Tibial artery (tissue), 4 donors: ENCODE results near the gene PCDHGA8.
A peak's percentile ranks its signal among the peaks of the same experiment; 100 is the strongest.
"Not testable (repeated sequence)": the region's sequence is repeated elsewhere in the genome, so short reads cannot be mapped to it uniquely, and the experiment has no call there.

Experiments used
- DNase-seq, 2 donors: peaks; one replicate each; pipeline ENCODE4 v3.0.0-alpha.2; 2019
- H3K27ac ChIP-seq, 2 donors: fragments of 200-600 bp; sonication (generic) in 1 of 2; 1 replicate in 1 of 2; 2 replicates in 1 of 2; pipeline ENCODE4 v1.5.1; 2018 to 2019; ENCODE audit warnings: mild to moderate bottlenecking in 1 of 2
- H3K27me3 ChIP-seq, 2 donors: fragments of 200-600 bp; sonication (generic) in 1 of 2; one replicate each; pipeline versions ENCODE4 v1.5.1 to v1.6.0; 2016 to 2019
- H3K36me3 ChIP-seq, 3 donors: fragments of 200-600 bp; sonication (generic) in 2 of 3; one replicate each; pipeline ENCODE4 v1.5.1; 2016 to 2019; ENCODE audit warnings: mild to moderate bottlenecking in 2 of 3
- H3K4me1 ChIP-seq, 4 donors: fragments of 200-600 bp; sonication (generic) in 2 of 4; 1 replicate in 3 of 4; 2 replicates in 1 of 4; pipeline ENCODE4 v1.5.1; 2016 to 2019
- H3K4me3 ChIP-seq, 2 donors: fragments of 200-600 bp; sonication (generic) in 1 of 2; 1 replicate in 1 of 2; 2 replicates in 1 of 2; pipeline ENCODE4 v1.5.1; 2018 to 2019; ENCODE audit warnings: mild to moderate bottlenecking in 2 of 2
- H3K9me3 ChIP-seq, 3 donors: fragments of 200-600 bp; sonication (generic) in 1 of 3; one replicate each; pipeline ENCODE4 v1.5.1; 2016 to 2019
- CTCF ChIP-seq, 2 experiments: fragments of 200-600 bp in 1 of 2; fragments of 450-650 bp in 1 of 2; IDR thresholded peaks; one replicate each; pipeline ENCODE4 v1.5.1; 2017 to 2019; ENCODE audit warnings: antibody characterized with exemption in 2 of 2, mild to moderate bottlenecking in 1 of 2, moderate library complexity in 1 of 2
- intact Hi-C: fragments of 100-400 bp; cut with DNase I; formaldehyde crosslinking; loops from one replicate; pipeline ENCODE4 v1.15.0; 2023; ENCODE audit warnings: low total_unique reads

The PCDHGA8 gene

GRCh38 chr5:141374627-141375026, 17.8 kb upstream of the PCDHGA8 start:
- TF ChIP-seq CTCF (IDR thresholded peaks at IDR 0.05), result no peak
- Histone ChIP-seq H3K4me1 (no peaks in the 10 kb centered on the region), H3K36me3 (peaks cover 0 to 78% (median 71%) of the 10 kb centered on the region in 3 donors), H3K9me3 (peaks cover 6 to 100% (median 87%) of the 10 kb centered on the region in 3 donors), H3K27me3 (no peaks in the 10 kb centered on the region), H3K4me3 (no peak overlapping the region), H3K27ac (no peak overlapping the region)
- intact Hi-C loops, result no loop called here
- no peak for DNase-seq

- Histone ChIP-seq H3K36me3 (peaks cover 0 to 75% (median 63%) of the 10 kb centered on the region in 3 donors), H3K9me3 (peaks cover 6 to 100% (median 85%) of the 10 kb centered on the region in 3 donors)
- intact Hi-C loops, H3K4me3 ChIP-seq, H3K27me3 ChIP-seq, H3K27ac ChIP-seq, DNase-seq, H3K4me1 ChIP-seq: not testable (repeated sequence)
Observed at GRCh38 chr5:141375444-141376155, 16.8 kb upstream of the PCDHGA8 start.

GRCh38 chr5:141382469-141383294, 9.8 kb upstream of the PCDHGA8 start, which contains the start of gene PCDHGA7:
PCDHGA7 (plus strand) TSS chr5:141382742; CDS start chr5:141382900, 158 bp downstream.
- intact Hi-C loops, result no loop called here
- no peaks in the 10 kb centered on the region for H3K4me1 ChIP-seq
- DNase-seq, result no peak
- peak within 1 kb of the TSS; percentile 13 to 29 for H3K4me3 ChIP-seq
- H3K27me3 ChIP-seq, result no peaks in the 10 kb centered on the region
- peaks cover 4 to 70% (median 68%) of the 10 kb centered on the region in 3 donors for H3K36me3 ChIP-seq
- peaks cover 37 to 100% (median 80%) of the 10 kb centered on the region in 3 donors for H3K9me3 ChIP-seq
- TF ChIP-seq CTCF (IDR thresholded peaks at IDR 0.05), result peak in 1 of 2 experiments; percentile 10
- H3K27ac ChIP-seq, result no peak within 1 kb of the TSS

- H3K9me3 ChIP-seq, result peaks cover 37 to 98% (median 77%) of the 10 kb centered on the region in 3 donors
- no peaks in the 10 kb centered on the region for H3K4me1 ChIP-seq
- H3K27me3 ChIP-seq, result no peaks in the 10 kb centered on the region
- H3K4me3 ChIP-seq, result peak overlapping the region in 1 of 2 donors; percentile 29
- DNase-seq, result no peak
- H3K27ac ChIP-seq, result no peak overlapping the region
- intact Hi-C loops, result no loop called here
- TF ChIP-seq CTCF (IDR thresholded peaks at IDR 0.05), result no peak
- H3K36me3 ChIP-seq, result peaks cover 4 to 64% (median 63%) of the 10 kb centered on the region in 3 donors
Observed at GRCh38 chr5:141383345-141383744, 9.1 kb upstream of the PCDHGA8 start.

GRCh38 chr5:141384471-141385267, 7.8 kb upstream of the PCDHGA8 start:
- peaks cover 37 to 98% (median 89%) of the 10 kb centered on the region in 3 donors for H3K9me3 ChIP-seq
- H3K36me3 ChIP-seq, result peaks cover 4 to 66% (median 64%) of the 10 kb centered on the region in 3 donors
- DNase-seq, result no peak
- no peak overlapping the region for H3K4me3 ChIP-seq
- no peaks in the 10 kb centered on the region for H3K4me1 ChIP-seq
- TF ChIP-seq CTCF (IDR thresholded peaks at IDR 0.05), result no peak
- intact Hi-C loops, result no loop called here
- H3K27ac ChIP-seq, result no peak overlapping the region
- H3K27me3 ChIP-seq, result no peaks in the 10 kb centered on the region

- Histone ChIP-seq H3K36me3 (peaks cover 5 to 78% (median 74%) of the 10 kb centered on the region in 3 donors), H3K9me3 (peaks cover 37 to 98% (median 86%) of the 10 kb centered on the region in 3 donors)
- DNase-seq, H3K4me1 ChIP-seq, H3K27ac ChIP-seq, intact Hi-C loops, H3K27me3 ChIP-seq, H3K4me3 ChIP-seq: not testable (repeated sequence)
Observed at GRCh38 chr5:141387557-141388311, 4.7 kb upstream of the PCDHGA8 start, which contains the start of gene PCDHGB4. PCDHGB4 (plus strand) TSS chr5:141387698; CDS start chr5:141387885, 187 bp downstream.
